ENCODE results near the gene BASP1.
"Not testable (repeated sequence)": the region's sequence is repeated elsewhere in the genome, so short reads cannot be mapped to it uniquely, and the experiment has no call there.

BASP1 gene

GRCh38 chr5:17257705-17258273 is 40.4 kb downstream of the BASP1 start:
- DNase-seq: no peak

- DNase-seq: no peak
Observed at GRCh38 chr5:17258431-17258830, 41.0 kb downstream of the BASP1 start.

GRCh38 chr5:17259012-17259411 is 41.6 kb downstream of the BASP1 start:
- not testable (repeated sequence) for DNase-seq

DNA sequence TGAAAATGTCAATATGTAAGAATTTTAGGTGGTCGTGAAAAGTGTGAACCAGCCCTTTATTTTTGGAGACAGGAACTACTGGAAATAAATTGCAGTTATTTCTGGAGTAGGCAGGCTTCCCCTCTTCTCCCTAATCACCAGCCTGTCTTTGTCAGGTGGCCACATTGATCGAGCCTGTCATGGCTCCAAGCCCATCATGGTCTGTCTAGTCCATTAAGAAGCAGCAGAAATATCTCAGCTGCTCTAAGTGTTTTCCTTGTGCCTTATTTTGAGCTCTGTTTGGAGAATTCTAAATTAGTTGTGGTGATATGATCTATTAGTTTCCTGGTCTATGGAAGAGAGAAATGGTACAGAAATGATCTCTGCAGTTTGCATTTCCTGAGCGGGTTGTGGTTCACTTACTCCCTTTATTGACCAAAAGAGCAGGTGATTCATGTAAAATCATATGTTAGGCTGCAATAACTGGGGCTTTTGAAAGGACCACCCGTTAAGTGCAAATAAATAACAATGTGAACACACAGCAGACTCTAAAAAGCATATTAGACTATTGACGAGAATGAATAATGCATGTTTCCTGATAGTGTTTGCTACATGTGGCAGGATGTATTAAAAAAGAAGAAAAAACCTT is 42.3 kb downstream of the BASP1 start:
- DNase-seq: no peak

DNA sequence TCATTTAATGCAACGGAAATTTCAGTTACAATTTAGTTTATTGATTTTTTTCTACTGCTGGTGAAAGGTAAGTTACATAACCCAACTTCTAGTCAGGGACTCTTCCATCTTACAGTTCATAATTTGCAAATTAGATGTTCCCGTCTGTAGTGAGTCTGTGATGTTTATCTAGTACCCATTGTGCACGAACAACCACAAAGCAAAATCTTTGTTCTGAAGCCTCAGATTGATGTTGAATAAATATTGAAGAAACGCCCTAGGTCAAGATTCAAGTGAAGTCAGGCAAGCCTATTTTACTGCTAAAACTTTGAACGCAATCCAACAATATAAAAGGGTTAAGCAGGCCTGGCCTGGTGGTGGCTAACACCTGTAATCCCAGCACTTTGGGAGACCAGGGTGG is 43.1 kb downstream of the BASP1 start:
- no peak for DNase-seq

DNA sequence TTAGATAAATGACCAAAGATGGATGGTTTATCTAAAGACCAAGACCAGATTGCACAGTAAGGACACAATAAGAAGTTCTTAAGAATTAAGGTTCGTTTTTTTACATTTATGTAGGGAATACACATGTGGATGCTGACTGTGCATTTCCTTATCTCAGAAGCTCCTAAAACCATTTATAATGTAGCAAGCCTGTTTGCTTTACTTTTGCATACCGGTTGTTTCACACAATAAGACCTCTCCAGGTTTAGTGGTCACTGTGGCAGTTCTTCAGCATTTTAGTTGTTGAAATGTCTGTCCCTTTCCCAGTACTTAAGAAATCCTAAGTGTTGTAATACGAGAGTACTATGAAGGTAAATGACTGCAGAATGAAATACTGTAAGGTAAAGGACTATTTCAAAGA is 43.6 kb downstream of the BASP1 start:
- DNase-seq: no peak

DNA sequence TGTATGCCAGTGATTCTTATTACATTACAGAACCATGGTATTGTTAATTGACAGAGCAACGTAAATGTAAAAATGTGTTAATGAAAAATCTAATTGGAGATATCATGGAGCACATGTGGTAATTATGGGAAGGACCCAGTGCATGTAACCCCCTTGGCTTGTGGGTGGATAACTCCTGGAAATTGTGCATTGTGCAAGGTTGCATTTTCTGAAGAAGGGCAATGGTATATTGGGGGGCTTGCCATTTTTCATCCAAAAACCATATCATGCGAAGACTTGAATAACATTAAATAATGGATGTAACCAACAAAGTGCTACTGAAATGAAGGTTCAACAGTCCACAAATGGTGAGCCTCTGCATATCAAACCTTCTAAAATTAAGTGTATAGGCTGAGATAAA is 47.6 kb downstream of the BASP1 start:
- DNase-seq: no peak

- DNase-seq: no peak
Observed at GRCh38 chr5:17267106-17267505, 49.7 kb downstream of the BASP1 start.

GRCh38 chr5:17269201-17269600 is 51.8 kb downstream of the BASP1 start:
- no peak for DNase-seq

DNA sequence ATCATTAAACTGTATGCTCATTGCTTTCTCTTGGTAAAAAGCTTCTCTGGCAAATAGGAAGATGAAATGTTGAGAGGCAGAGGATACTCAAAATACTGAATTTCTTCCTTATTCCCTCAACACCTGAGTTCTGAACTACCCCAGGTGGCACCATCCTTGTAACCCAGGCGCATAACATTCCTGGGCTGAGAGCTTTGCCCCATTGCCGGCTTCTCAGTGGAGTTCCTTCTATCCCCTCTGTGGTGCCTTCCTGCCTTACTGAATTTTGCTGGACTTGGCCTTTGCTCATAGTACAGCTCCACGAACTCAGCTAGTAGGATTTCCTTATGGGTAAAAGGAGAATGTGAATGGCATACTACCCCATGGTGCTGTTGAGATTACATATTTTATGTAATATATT is 54.7 kb downstream of the BASP1 start:
- DNase-seq: no peak

DNA sequence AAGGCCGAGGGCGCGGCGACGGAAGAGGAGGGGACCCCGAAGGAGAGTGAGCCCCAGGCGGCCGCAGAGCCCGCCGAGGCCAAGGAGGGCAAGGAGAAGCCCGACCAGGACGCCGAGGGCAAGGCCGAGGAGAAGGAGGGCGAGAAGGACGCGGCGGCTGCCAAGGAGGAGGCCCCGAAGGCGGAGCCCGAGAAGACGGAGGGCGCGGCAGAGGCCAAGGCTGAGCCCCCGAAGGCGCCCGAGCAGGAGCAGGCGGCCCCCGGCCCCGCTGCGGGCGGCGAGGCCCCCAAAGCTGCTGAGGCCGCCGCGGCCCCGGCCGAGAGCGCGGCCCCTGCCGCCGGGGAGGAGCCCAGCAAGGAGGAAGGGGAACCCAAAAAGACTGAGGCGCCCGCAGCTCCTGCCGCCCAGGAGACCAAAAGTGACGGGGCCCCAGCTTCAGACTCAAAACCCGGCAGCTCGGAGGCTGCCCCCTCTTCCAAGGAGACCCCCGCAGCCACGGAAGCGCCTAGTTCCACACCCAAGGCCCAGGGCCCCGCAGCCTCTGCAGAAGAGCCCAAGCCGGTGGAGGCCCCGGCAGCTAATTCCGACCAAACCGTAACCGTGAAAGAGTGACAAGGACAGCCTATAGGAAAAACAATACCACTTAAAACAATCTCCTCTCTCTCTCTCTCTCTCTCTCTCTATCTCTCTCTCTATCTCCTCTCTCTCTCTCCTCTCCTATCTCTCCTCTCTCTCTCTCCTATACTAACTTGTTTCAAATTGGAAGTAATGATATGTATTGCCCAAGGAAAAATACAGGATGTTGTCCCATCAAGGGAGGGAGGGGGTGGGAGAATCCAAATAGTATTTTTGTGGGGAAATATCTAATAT is 58.1 kb downstream of the BASP1 start:
- DNase-seq: no peak

DNA sequence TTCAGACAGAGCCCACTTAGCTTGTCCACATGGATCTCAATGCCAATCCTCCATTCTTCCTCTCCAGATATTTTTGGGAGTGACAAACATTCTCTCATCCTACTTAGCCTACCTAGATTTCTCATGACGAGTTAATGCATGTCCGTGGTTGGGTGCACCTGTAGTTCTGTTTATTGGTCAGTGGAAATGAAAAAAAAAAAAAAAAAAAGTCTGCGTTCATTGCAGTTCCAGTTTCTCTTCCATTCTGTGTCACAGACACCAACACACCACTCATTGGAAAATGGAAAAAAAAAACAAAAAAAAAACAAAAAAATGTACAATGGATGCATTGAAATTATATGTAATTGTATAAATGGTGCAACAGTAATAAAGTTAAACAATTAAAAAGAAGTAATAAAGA is 59.0 kb downstream of the BASP1 start:
- DNase-seq: no peak

GRCh38 chr5:17277907-17278306 is 60.5 kb downstream of the BASP1 start:
- DNase-seq: no peak

DNA sequence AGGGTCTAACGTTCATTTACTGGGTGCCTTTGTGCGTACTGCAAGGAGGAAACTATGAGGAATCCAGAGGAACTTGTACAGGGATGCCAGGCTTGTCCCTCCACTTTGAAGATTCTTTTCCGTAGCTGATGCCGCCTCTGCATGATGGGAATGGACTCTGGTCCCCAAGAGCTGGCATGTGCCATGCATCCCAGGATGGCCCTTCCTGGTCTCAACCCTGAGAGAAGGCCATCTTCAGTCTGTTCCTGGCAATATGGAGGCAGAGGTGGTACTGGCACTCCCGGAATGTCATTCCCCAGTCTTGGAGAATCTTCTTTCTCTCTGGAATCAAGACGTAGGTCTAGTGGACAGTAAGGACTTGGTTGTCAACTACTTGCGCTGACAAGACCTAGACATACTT is 61.5 kb downstream of the BASP1 start:
- no peak for DNase-seq

- no peak for DNase-seq
Observed at GRCh38 chr5:17279487-17279886, 62.1 kb downstream of the BASP1 start.

GRCh38 chr5:17282283-17283120 is 65.1 kb downstream of the BASP1 start:
- no peak for DNase-seq

DNA sequence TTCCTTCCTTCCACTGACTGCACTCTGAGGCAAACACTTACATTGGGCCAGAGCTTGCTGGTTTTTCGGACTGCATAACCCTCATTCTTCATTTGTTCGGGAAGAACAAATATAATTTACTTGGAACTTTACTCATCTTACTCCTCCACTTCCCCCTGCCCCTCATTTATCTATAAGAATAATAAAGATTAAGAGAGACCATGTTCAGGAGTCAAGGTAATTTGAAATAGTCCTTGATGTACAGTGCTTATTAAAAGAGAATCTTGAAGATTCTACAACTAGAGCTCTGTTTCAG is 65.6 kb downstream of the BASP1 start:
- DNase-seq: no peak

GRCh38 chr5:17287501-17288155 is 70.2 kb downstream of the BASP1 start:
- no peak for DNase-seq

GRCh38 chr5:17288570-17288969 is 71.1 kb downstream of the BASP1 start:
- no peak for DNase-seq

DNA sequence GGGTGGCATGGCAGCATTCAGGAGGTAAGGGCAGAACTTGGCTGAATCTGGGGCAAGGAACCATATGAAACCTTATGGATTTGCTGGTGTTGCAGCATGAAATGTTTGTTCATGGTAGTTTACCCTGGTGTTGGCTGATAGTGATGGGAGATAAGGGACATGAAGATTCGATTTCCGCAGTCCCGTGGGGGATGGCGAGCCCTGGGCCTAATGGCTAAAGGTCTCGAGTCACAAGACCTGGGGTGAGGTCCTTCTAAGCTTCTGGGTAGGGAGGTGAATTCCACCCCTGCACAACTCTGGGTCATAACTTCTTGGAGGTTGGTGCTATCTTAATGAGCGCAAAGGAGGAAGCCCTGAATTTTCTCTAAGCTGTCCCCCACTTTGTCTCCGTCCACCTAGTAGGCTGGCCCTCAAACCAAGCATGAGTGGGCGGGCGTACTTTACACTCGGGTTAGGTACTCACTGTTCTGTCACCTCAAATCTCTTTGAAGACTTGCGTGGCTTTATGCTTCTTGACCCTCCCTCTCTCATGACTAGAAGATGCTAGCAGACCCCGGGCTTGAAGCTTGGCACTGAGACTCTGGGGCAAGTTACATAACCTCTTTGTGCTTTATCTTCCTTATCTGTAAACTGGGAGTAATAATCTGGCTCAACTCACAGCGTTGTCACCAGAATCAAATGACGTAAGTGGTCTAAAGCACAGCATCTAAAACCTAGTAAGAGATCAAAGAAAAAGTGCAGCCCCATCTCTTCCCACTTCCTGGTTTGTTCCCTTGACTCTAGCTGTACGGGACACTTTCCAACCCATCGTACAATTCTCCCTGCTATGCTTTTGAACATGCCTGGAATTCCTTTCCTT is 72.5 kb downstream of the BASP1 start:
- no peak for DNase-seq

DNA sequence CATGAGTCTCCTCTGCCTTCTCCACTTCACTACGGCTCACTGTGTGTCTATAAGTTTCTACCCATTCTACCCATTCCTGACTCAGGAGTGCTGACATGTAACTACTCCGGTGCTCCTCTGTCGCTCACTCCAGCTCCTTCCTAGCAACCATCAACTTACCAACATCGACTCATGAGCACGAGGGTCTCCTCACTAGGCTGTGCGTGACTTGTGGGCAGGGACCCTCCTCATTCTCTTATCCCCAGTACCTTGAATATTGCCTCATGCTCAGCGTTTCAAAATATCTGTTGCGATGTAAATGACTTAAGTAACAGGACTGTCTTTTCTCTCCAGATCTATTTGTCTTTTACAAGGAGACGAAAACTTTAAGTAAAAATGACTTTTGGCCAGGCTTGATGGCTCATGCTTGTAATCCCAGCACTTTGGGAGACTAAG is 73.1 kb downstream of the BASP1 start:
- no peak for DNase-seq

- no peak for DNase-seq
Observed at GRCh38 chr5:17292434-17293015, 75.1 kb downstream of the BASP1 start.
